NCI-H2196 treated with DMSO at 0.1 percent for 48 hours (cell line): Measurements from ENCODE around the gene CRY1.

Experiments used
- DNase-seq: peaks from one replicate; lab custom pipeline; 2025; ENCODE audit not compliant: unreplicated experiment; lab: John Stamatoyannopoulos, UW

Gene CRY1

DNA sequence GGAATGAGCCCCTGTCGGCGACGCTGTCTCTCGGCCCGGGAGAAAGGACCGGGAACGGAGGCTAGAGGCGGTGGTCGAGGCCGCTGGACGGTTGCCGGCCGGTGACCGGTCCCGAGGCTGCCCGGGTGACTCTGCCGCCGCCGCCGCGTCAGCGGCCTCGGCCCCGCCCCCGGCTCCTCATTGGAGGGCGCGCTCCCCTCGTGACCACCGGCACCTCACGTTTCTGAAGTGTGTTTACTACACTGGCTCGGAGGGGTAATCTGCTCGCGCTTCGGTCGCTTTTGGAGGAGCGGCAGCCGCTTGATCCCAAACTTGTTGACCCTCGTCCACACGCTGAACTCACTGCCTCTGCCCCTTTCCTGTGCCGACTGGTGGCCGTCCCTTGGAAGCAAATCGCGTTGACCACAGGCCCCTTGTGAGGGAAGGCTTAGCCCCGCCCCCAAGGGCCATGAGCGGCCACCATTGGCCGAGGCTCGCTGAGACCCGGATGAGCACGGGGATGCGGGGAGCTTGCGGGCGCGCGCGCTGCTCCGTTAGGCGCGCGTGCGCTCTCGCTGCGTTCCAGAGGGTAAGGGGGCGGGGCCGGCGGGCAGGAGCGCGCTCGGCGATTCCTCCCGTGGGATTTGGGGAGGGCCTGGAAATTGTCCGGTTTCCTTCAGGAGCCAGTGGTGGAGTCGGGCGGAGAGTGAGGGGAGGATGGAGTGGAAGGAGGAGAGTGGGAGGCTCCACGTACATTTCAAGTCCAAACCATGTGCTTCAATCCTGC, at the start of gene CRY1:
Gene CRY1 (minus strand): TSS at position 133 of the 766 bp plus-strand sequence. CDS start 588 bp downstream, outside the sequence.
- peak; percentile 87 for DNase-seq

DNA sequence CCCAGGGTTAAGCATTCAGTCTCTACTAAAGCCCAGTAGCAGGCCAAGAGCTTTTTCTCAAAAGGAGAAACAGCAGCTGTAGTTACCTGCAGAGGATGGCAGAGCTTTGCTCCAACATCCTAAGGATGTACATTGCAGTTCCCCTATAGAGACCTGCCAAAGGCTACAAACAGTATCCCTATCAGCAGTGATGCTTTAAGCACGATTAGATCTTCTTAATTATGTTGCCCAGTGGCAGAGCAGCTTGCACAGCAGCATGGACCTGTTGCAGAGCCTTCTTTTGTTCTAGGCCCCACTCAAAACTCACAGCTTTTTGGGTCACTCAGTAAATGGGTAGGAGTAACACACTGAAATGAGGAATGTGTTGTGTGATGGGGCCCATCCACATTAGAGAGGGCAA, 46.4 kb upstream of the CRY1 start:
- DNase-seq, result no peak

DNA sequence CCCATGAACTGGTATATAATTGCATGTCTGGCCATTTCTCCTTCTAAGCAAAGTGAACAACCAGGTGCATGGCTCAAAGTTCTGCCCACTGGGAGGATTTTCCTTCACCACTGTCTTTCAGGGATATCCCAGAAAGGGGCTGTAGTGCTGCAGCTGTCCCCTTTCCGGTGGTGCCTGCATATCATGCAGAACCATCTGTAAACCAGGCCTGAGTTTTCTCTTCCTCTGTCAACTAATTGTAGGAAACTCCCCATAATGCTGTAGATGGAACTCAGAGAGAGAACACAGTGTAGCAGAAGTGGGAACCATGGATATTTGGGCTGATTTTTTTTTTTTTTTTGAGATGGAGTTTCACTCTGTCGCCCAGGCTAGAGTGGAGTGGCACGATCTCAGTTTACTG, 45.6 kb upstream of the CRY1 start:
- no peak for DNase-seq

DNA sequence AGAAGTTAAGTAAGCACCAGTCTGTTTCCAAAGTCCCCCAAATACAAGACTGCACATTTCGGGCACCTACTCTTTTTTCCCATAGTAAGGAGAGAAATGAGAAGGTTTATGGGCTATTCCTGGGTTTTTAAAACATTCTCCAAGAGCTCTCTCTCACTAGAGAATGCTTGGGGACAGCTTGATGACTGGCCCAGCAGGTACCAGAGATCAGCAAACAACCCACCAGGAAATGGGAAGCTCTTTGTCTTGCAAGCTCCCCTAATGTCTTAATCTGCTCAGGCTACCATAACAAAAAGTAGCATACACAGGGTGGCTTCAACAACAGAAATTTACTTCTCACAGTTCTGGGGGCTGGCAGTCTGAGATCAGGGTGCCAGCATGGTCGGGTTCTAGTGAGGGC, 41.8 kb upstream of the CRY1 start:
- DNase-seq, result no peak

- DNase-seq, result no peak
These were observed 41.2 kb upstream of the CRY1 start for GRCh38 chr12:107134558-107134957.

DNA sequence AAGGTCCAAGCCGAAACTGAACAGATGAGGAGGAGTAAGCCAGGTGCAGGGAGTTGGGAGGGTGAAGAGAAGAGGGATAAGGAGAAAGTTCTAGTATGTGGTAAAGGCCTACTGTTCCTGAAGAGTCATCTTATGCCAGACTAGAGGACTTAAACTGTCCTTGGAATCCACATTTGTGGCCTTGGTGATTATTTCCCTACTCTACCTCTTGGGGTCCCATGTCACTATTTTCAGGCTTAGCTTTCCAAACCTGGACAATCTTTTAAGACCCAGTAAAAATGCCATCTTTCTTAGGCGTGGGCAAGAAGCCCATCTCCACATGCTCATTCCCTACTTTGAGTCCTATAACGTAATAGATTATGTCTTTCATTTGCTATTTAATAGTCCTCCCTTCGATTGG, 40.1 kb upstream of the CRY1 start:
- no peak for DNase-seq

GRCh38 chr12:107131832-107132616, 38.7 kb upstream of the CRY1 start:
- DNase-seq, result peak; percentile 30

- no peak for DNase-seq
These were observed 37.7 kb upstream of the CRY1 start for GRCh38 chr12:107130830-107131611.

- DNase-seq, result no peak
These were observed 36.1 kb upstream of the CRY1 start for GRCh38 chr12:107129315-107129930.

DNA sequence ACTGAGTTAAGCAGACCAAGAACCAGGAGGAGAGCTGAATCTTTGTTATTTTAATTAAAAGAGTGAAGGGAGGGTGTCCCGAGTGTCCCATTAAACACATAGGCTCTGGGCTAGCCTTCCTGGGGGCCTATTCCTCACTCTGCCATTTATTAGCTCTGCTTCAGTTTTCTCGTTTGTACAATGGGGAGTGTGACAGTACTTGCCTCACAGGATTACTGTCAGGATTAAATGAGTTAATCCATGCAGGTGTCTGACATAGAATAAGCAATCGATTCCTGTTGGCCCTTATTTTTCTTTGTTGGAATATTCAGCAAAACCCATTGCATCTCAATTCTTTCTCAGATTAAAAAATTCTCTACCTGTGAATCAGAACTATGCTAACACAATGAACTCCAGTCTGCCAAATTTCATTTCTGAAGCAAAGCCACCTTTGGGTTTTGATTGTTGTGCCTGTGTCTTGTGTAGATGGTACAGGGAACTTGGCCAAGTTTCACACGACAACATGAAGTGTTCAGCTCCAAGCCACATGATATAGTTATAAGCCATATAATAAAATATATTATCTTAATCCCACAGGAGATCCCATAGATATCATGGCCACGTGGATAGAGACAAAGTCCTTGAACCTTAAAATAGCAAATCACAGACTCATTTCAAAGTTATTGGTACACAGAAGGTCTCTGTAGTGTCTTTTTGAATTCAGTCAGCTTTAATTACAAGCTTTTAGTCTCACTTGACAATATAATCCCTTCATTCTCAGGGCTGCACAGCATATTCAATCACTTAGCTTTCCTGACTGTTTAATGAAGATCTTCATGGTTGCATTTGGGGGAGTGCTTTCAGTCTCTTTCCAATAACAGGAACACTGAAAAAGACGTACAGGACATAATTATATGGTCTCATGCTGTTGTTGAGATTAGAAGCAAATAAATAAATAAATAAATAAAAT, 34.4 kb upstream of the CRY1 start:
- DNase-seq, result no peak

GRCh38 chr12:107126796-107127481, 33.6 kb upstream of the CRY1 start:
- no peak for DNase-seq

GRCh38 chr12:107125833-107126232, 32.5 kb upstream of the CRY1 start:
- no peak for DNase-seq

- no peak for DNase-seq
These were observed 29.2 kb upstream of the CRY1 start for GRCh38 chr12:107122452-107122958.

DNA sequence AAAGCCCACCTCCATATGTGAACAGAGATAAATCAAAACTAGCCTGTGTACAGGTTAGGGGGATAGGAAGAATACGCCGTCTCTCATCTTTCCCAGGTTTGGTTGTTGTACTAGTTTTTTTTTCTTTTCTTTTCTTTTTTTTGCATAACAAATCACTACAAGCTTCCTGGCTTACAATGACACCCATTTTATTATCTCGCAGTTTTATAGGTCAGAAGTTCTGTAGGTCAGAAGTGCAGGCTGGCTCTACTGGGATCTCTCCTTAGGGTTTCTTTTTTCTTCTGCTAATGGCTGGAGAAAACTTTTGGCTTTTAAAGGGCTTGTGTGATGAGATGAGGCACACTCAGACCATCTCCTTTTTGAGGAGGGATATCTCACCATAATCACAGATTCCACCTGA, 25.7 kb upstream of the CRY1 start:
- no peak for DNase-seq

DNA sequence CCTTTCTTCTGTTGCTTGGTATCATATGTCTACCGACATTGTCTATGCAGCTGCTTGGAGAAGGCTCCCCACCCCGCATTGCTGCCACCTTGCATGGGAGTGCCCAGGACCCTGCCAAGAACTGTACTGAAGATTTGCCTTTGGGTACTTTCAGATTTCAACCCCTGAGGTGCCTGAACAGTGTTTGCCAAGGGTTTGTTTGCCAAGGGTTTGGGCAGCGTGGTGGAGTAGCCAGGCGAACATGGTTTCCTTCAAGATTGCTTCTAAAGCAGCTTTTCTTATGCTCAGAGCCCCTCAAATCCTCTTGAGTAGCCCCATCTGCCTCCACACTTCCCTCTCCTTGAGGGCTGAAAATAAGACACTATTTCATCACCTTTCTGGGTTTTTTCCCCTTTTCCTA, 25.3 kb upstream of the CRY1 start:
- no peak for DNase-seq

- DNase-seq, result no peak
These were observed 21.8 kb upstream of the CRY1 start for GRCh38 chr12:107115119-107115518.

GRCh38 chr12:107111314-107111713, 18.0 kb upstream of the CRY1 start:
- DNase-seq, result no peak

DNA sequence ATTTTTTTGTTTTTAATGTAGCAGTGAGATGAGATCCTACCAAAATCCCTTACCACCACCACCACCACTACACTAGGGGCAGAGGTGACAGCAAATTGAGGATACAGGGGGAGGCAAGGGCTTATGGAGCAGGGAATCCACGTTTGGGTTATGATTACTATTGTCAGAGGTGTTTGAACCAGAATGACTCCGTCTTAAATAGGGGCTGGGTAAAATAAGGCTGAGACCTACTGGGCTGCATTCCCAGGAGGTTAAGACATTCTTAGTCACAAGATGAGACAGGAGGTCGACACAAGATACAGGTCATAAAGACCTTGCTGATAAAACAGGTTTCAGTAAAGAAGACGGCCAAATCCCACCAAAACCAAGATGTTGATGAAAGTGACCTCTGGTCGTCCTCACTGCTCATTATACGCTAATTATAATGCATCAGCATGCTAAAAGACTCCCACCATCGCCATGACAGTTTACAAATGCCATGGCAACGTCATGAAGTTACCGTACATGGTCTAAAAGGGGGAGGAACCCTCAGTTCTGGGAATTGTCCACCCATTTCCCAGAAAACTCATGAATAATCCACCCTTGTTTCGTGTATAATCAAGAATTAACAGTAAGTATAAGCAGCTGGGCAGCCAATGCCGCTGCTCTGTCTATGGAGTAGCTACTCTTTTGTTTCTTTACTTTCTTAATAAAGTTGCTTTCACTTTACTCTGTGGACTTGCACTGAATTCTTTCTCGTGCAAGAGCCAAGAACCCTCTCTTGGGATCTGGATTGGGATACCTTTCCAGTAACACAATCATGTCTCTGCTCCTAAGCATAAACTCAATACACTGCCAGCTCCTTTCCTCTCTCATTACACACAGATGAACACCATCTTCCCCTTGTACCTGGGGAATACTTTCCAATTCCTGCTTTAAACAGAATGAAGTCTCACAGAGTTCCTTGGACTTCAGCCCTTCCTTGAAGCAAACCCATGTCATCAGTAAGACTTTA, 16.7 kb upstream of the CRY1 start:
- DNase-seq, result no peak
